MV-4-11 (cell line): ENCODE results near the gene PIK3C2G.
"Not testable (repeated sequence)": the region's sequence is repeated elsewhere in the genome, so short reads cannot be mapped to it uniquely, and the experiment has no call there.

Experiments
- DNase-seq: peaks from one replicate; lab custom pipeline; 2025; lab: John Stamatoyannopoulos, UW

The PIK3C2G gene

DNA sequence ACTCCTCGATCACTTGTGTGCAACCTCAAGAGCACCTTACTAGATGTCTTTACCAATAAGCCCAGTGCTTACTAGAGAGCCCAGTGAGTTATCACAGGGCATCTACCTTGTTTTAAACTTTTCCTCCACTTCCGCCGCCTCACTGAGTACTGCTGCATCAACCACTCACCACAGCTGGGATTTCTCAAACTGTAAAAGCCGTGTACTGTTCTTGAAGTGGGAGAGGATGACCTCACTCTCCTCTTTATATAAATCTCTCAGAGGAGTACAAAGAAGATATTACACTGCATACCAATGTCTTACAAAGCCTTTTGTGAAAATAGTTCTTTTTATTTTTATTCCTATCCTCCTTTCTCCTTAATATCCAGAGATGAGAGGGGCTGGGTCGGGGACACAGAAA is 382.4 kb downstream of the PIK3C2G start:
- DNase-seq, result no peak

DNA sequence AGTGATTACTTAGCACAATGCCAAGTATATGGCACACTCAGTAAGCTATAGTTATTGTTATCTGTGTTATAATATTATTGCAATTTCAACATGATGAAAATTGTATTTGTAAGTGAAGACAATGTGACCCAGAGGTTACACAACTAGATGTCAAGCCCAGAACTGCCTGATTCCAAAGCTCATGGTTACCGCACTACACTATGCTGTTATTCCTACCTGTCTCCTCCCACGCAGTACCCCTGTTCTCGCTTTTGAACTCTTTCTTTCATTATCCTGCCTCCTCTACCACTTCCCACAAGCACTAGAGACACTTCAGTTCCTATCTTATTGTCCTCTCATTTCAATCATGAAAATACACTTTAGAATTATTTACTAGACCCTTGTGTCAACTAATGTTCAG is 383.2 kb downstream of the PIK3C2G start:
- no peak for DNase-seq

DNA sequence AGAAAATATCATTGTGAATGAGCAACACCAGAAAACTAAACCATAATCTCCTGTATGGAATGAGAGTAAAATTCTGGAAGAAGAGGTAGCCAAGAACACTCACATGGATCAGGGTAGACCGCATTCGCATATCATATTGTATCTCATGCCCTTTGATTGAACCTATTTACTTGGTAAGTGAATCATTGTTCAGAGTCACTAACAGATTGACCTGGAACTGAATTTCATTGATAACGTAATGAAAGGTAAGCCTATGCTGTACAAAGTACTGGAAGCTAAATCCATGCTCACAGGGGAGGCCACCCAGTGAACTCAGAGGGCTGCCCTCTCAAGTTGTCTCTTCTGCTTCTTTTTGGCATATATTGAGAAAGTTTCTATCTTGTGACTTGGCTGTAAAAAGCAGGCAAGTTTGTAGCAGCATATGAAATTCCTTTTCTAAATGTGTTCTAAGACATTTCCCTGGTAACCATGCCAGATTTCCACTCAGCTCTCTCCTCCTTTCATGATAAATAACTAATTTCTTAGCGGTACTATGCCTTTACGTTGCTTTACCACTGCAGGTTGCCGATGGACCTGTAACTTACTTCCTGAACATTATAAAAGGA is 385.1 kb downstream of the PIK3C2G start:
- no peak for DNase-seq

- no peak for DNase-seq
Measured at GRCh38 chr12:18651525-18651924, 390.2 kb downstream of the PIK3C2G start.

DNA sequence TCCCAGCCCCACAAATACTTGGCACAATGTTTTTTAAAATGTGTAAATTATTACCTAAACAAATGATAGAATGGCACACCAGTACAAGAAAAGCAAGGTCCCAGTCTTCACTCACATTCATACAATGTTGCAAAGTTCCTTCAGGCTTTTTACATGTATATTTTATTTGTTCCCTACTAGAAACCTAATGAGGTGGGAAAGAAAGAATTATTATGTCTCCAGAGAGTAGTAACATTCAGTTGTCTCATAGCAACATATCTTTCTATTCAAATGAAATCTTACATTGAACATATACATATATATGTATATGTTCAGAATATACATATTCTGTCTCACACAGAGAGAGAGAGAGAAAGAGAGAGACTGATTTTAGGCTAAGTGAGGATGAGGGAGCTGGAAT is 391.3 kb downstream of the PIK3C2G start:
- DNase-seq, result no peak

DNA sequence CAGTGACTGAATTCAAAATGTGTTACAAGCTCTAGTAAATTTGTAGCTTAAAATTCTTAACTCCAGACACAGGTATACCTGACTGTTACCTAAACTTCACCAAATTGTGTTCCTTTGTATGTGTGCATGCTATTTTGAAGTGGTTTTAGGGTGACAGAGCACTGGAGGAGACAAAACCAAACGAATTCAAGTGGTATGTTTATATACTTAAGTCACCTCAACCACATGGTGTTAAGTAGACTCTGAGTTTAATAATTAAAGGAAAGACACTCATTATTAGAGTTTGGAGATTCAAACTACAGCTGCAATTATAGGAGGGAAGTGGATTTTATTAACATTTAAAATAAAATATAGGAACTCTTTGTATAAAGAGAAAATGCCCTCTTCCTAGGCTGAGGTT is 392.1 kb downstream of the PIK3C2G start:
- no peak for DNase-seq

DNA sequence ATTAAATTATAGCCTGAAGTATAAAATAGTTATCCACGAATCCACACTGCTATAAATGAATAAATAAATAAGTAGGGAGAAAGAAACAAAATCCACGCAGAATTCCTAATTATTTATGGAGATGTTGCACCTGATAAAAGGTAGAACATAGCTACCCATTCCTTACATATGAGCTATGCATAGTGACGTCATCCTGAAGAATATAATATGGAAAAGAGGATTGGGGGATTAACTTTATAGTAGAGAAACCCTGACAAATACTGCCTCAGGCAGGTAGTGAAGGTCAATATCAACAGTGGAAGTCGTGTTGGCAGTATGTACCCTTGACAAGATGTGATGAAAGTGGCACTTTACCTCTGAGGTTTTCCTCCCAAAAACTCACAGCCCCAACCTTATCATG is 394.0 kb downstream of the PIK3C2G start:
- no peak for DNase-seq

- no peak for DNase-seq
Measured at GRCh38 chr12:18658179-18658578, 396.9 kb downstream of the PIK3C2G start.

DNA sequence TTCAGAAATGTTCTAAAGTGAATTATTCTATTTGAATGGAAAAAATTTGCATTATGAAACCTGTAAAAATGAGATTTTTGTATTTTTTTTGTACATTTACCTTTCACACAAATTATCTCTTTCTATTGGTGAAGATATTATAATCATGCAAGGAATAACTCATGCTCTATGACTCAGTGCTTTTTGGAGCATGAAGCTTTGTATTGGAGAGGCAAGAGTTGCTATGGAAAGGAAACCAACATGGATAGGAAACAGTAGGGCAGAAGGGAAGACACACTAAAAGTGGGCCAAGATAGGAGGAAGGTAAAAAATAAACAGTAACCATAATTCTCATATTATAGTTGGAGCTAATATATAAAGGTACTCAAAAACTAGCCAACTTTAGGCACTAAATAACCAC is 397.5 kb downstream of the PIK3C2G start:
- no peak for DNase-seq

- DNase-seq, result no peak
Measured at GRCh38 chr12:18676141-18676540, 414.8 kb downstream of the PIK3C2G start.

DNA sequence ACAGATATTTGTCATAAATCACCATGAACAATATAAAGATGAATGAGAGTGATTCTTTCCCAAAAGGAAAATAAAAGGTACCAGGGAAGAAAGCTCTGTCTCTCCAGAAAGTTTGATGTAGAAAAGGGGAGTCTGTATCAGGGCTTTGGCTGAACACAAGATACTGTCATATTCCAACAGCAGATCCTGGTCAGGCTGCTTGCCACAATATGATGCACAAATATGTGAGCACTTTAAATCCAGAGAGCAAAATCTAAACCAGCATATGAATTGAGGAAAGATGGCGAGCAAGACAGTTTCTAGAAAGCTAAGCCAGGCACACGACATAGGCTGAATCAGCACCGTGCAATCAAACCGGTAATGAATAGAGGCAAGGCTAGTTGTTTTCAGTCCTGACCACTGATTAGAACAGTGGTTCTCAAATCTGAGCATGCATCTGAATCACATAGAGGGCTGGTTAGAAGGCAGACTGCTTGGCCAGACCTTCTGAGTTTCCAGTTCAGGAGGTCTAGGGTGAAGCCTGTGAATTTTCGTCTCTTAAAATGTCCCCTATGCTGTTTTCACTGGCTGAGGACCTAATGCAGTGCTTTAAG is 415.8 kb downstream of the PIK3C2G start:
- DNase-seq, result no peak

DNA sequence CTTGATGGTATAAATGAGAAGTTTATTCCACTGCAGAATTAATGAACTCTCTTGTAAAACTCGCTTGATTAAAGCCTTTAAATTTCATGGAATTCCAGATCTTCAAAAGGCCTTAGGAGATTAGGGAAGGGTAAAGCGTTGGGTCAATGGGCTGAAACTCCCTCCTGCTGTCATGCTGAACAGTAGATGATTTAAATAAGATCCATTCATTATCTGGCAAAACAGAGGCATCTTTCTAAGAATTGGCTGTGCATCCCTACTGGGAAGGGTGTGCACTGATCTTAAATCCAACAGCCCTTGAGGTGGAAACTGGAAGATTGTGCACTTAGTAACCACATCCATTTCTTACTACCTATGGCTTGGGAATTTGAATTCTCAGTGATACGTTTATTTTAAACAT is 420.5 kb downstream of the PIK3C2G start:
- no peak for DNase-seq

- no peak for DNase-seq
Measured at GRCh38 chr12:18683327-18684013, 422.2 kb downstream of the PIK3C2G start.

DNA sequence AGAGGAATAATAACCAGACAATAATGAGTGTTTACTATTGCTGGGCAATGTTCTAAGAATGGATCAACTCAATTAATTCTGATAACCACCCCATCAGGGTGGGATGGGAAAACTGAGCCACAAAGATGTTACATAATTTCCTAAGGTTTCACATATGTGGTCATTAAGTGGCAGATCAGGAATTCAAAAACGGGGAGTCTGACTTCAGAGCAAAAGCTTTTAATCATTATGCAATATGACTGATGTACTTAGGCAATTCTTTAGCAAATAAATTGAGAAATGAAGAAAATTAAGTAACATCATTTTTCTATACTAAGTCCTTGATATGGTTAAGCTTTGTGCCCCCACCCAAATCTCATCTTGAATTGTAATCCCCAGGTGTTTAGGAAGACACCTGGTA is 423.1 kb downstream of the PIK3C2G start:
- DNase-seq, result no peak

GRCh38 chr12:18689771-18690170 is 428.5 kb downstream of the PIK3C2G start:
- DNase-seq, result no peak

DNA sequence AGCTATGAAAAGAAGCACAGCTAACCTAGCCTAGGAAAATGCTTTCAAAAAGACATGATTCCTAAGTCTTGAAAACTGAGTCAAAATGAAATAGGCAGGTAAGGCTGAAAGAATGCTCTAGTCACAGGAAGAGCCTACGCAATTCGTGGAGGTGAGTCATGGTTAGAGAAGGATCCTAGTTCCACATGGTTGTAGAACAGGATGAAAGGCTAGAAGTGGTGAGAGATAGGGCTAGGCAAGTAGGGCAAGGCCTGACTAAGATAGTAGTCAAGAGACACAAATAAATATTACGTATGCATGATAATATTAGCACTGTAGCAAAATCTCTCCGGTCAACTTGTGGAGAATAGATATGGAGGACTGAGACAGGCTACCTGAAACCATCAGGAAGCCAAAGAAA is 429.3 kb downstream of the PIK3C2G start:
- no peak for DNase-seq

DNA sequence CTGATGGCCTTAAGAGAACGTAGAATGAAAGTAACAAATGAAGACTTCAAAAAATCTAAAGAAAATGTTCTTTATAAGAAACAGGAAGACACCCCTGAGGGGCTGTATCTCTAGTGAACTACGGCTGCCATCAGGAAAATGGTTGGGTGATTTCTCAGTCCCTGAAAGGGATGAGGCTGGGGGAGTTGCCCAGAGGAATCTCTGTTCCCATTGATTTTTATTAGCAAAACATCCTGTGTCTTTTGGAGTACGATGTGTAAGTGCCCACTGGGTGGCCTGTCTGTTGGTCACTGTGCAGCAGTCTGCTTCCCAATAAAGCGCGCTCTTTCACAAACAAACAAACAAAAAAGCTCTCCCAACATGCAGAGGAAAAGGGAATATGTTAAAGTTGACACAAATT is 432.7 kb downstream of the PIK3C2G start:
- DNase-seq, result not testable (repeated sequence)

- DNase-seq, result no peak
Measured at GRCh38 chr12:18696971-18697602, 435.8 kb downstream of the PIK3C2G start.
